Measurements from ENCODE around the gene KRTAP10-12.

KRTAP10-12 gene

DNA sequence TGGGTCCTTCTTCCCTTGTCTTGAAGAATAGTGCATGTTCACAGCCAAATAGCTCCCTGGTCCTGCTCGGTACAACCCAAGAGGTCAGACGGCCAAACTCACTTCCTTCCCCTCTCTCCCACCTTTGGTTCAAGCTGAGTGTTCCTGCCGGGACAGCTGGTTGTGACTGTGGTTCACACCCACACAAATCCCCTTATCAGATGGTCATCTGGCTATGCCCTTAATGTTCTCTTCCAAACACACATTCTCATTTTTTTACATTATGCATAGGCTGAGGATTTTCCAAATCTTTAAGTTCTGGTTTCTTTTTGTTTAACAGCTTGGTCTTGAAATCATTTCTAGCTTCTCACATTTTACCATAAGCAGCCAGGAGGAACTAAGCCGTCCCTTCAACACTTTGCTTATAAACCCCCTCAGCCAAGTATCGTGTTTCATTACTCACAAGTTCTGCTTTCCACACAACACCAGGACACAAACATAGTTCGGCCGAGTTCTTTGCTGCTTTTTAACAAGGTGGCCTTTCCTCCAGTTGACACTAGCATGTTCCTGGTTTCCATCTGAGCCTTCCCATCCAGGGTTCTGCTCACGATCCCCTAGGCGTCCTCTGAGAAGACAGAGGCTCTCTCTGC is 34.1 kb downstream of the KRTAP10-12 start:
- in situ Hi-C loops (cut with MboI; ENCODE audit: low sequenced_read_pairs) = no loop called here

DNA sequence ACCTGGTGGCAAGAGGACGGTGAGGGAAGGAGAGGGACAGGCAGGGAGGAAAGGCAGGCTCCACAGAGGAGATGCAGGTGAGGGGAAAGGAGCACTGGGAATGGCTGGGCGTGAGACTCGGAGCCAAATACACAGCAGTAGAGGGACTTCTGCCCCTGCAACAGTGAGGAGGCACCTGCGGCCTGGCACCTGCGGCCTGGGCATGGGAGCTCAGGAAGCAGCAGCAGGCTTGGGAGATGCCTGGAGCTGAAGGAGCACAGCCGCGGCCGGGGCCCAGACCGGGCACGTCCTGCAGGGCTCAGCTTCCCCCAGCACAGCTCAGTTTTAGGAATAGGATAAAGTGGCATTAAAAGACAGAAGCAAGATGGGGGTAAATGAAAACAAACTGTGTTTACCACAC is 35.3 kb downstream of the KRTAP10-12 start:
- in situ Hi-C loops (cut with MboI; ENCODE audit: low sequenced_read_pairs) = no loop called here

DNA sequence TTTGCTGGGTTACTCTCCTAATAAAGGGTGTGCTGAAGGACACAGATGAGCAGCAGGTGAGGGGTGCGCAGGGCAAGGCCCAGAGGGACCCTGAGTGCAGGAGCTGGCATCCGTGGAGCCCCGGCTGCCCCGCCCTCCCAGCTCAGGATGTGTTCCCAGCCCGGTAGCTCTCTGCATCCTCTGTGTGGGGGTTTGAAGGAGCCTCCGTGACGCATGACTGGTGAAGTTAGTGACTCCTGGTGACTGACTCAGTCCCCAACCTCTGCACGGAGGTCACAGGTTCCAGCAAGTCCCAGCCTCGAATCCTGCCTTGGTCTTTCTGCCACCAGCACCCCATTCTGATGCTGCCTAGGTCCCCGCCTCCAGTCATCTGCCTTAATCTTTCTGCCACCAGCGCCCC is 36.0 kb downstream of the KRTAP10-12 start:
- in situ Hi-C loops (cut with MboI; ENCODE audit: low sequenced_read_pairs) = no loop called here

DNA sequence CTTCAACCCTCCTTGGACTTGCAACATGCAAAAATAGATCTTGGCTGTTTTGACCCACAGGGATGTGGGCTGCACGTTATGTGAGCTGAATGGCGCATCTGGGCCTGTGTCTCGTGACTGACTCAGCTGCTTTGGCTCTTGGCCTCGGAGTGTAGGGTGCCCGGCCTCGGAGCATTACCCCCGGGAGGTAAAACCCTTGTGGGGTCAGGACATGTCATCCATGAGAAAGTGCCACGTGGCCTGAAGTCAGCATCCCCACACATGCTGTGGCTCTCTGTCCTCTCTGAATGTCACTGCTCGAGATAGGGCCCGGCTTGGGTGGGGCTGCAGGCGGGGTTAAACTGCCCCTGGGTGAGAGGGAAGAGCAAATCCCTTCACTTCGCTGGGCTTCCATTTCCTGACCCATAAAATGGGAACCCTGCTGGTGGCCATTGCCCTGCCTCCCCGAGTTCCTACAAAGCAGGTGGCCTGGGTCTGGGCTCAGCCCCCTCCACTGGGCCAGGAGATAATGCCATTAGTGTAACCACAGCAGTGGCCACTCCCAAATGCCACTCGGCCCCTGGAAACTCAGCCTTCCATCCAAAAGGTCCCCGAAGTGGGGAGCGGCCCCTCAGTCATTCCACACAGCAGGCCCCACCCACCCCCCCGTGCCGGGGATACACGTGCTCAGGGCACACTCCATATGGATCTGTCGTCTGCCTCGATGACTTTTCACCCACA is 37.2 kb downstream of the KRTAP10-12 start:
- in situ Hi-C loops (cut with MboI; ENCODE audit: low sequenced_read_pairs) = no loop called here

DNA sequence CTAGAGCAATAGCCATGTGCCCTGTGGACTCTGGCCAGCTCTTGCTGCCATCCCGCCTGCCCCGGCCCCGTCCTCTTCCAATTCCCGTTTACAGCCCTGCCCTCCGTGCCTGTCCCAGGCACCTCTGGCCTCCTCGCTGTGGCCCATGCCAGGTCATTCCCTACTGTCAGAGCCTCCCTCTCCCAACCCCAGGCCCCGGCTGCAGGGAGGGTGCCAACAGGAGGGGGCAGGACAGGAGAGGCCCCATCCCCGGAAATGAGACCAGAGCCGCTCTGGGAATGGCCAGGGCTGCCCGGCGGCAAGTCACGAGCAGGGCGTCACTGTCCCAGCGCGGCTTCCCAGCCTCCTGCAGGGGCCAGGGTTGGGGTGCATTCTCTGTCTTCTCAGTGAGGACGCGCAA is 37.9 kb downstream of the KRTAP10-12 start:
- in situ Hi-C loops (cut with MboI; ENCODE audit: low sequenced_read_pairs) = no loop called here

DNA sequence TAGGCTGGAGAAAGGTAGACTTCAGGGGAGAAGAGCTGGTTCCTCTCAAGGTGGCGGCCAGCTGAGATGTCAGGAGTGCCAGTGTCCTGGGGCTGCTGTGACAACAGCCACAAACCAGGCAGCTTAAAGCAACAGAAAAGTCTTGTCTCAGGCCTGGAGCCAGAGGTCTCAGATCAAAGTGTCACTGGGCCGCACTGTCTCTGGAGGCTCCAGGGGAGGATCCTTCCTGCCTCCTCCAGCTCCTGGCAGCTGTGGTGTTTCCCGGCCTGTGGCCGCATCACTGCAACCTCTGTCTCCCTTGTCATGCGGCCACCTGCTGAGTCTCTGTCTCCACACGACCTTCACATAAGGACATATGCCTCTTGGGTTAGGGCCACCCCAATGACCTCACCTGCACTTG is 38.8 kb downstream of the KRTAP10-12 start:
- in situ Hi-C loops (cut with MboI; ENCODE audit: low sequenced_read_pairs) = no loop called here

DNA sequence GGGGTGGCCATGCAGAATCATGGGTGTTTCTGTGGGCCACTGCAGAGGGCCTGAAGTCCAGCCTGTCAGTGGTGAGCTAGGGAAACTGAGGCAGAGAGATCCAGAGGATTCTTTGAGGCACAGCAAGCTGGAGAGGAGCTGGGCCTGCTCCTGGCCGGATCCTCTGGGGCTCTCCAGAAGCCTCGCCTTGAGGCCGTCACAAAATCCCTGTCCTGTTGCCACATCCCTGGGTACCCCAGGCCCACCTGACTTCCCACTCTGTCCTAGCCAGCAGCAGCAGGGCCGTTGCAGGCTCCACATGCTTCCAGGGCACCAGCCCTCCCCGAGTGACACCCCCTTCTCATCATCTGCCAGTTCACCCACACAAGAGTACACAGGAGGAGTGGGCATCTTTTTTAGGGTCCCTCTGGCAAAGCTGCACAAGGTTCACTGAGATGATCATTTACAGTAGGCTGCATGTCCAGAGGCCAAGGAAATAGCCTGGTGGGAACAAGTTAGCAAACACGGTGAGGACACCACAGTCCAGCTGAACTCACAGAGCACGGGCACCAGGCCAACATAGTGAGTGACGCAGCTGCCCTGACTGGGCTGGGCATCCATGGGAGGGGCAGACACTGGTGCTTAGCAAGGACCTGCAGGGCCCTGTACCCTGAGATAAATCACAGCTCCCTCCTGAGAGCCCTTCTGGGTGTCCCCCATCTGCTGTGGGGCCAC is 39.5 kb downstream of the KRTAP10-12 start:
- in situ Hi-C loops (cut with MboI; ENCODE audit: low sequenced_read_pairs) = no loop called here

DNA sequence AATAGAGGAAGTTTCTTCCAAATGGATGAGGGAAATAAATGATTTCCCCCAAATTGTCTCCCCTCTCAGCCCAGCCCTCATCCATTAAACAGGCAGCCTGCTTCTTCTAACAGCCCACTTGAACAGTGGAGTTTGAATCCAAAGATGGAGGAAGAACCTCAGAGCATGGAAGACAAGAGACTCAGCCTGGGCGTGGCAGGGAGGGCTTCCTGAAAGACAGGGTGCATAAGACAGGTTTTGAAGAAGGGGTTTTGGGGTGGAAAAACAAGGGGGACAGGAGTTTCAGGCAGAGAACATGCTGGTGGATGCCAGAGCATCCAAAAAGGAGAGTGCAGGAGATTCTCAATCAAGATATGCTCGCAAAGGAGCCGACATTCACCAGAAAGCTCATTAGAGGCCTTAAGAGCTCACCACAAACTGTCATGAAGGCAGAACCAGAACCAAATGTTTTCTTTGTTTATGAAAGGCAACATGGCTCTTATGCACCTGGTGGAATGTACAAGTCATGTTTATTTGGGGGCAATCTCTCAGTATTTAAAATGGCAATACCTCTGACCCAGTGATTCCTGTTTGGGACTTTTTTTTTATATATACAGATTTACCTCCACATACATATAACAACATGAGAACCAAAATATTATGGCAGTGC is 40.9 kb downstream of the KRTAP10-12 start:
- in situ Hi-C loops (cut with MboI; ENCODE audit: low sequenced_read_pairs) = no loop called here

DNA sequence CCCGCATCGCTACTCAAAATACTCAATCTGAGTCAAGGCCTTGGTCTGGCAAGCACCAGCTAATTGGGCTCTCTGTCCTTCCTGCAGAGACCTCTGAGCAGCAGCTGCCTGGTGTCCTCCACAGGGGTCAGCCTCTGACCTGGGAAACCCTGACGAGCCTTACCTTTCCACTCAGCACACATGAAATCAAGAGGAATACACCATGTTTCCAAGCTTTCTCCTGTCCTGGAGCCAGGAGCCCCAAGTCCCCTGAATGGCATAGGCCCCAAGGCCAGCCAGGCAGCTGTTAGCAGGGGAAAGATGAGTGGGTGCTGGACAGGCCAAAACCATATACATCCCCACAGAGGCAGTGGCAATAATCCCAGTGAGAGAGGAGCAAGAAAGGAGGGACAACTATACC is 41.6 kb downstream of the KRTAP10-12 start:
- in situ Hi-C loops (cut with MboI; ENCODE audit: low sequenced_read_pairs) = no loop called here

DNA sequence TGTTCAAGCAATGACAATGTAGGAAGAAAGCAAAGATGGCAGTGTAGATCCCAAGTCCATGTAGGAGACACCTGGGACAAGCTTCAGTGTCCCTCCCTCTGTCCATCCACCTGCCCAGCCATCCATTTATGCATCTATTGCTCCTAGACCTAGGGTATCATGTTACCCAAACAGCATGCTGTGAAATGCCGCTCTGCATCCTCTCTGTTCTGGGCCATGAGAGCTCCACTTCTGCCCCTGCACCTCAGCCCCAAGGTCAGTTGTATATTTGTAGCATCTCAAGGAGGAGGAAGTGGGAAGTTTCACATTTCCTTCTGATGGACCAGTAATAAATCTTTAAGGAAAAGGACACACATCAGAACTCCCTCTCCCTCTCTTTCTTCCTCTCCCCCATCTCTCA is 42.3 kb downstream of the KRTAP10-12 start:
- in situ Hi-C loops (cut with MboI; ENCODE audit: low sequenced_read_pairs) = no loop called here

DNA sequence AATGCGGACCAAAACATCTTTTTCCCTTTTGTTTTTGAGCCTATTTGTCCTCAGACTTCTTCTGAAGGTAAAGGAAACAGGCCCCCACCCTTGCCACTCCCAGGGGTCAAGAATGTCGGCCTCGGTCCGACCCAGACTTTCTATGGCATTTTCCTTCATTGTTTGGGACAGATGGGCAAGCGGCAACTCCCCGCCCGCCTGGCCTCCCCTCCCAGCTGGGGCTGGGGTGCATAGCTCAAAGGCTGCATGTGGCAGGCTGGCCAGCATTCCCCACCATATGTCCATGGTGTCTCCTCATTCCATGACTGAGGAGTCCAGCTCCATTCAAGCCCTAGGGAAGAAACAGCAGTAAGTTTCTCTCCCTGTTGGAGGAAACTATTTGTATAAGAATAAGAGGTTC is 43.8 kb downstream of the KRTAP10-12 start:
- in situ Hi-C loops (cut with MboI; ENCODE audit: low sequenced_read_pairs) = no loop called here

DNA sequence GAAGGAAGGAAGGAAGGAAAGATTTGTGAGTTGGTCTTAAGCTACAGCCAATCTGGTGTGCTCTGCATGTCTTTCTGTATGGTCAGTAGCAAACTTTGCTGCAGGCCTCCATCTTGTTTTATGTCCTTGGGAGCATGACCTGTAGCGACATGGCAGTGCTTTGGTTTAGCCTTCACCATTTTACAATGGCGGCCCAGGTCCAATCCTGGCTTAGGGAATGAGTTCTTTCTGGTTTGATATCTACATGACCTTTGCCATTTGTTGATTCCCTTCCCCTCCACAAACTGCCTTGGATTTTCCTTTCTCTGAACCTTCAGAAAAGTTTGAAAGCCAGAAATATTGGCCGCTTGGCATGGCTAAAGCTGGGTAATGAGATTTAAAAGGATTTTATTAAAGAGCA is 44.9 kb downstream of the KRTAP10-12 start:
- in situ Hi-C loops (cut with MboI; ENCODE audit: low sequenced_read_pairs) = no loop called here

DNA sequence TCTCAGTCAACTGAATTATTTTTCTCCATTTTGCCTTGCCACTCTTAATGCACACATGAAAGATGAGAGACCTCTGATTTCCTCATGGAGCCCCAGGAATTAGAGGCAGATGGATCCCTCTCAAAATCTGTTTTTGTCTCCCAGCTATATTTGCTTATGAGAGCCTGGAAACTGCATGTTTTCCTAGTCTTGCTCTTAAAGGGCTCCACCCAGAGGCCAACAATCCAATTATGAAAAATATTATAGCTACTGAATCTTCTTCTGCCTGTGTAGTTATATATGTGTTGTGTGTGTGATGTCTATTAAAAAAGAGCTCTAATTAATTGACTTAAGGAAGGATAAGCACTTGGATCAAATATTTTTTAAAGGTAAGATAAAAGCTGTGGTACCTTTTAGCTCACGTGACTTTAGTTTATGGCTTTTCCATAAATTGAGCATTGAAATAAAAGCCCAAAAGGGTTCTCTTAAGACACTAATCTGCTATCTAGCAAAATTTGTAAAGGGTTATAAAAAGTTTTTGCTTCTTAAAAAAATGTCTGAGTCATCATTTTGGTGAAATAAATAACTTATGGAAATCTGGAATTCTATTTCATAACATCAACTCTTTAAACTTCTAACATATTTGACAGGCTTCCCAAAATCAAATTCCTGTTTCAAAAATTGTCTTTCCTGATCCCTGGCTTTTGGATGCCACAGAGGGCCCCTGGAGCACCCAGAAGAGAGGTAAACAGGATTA is 45.6 kb downstream of the KRTAP10-12 start:
- in situ Hi-C loops (cut with MboI; ENCODE audit: low sequenced_read_pairs) = no loop called here
